Kidney (tissue), 14 donors: ENCODE results near the gene GTPBP10. TPM values are rescaled to one million over a fixed set of nuclear protein-coding genes. Genes with fewer than 3 reads are reported as not detected.

Experiments
- DNase-seq, 5 donors: peaks; one replicate each; pipeline ENCODE4 v3.0.0-alpha.2; 2013 to 2020
- FAIRE-seq: peaks from 2 replicates; lab custom pipeline; 2012; peaks lifted over from hg19 to GRCh38; lab: Jason Lieb, UNC
- H3K27ac ChIP-seq, 2 donors: one replicate each; pipeline ENCODE4 v1.7.0; 2013; ENCODE audit warnings: low read depth in 2 of 2, low read length in 2 of 2, inconsistent platforms in 1 of 2
- H3K27me3 ChIP-seq: one replicate; pipeline ENCODE4 v1.7.1; 2013; ENCODE audit warnings: low read length, inconsistent platforms; ENCODE audit not compliant: control insufficient read depth, insufficient read depth
- H3K36me3 ChIP-seq, 3 donors: one replicate each; pipeline versions ENCODE4 v1.7.0 to v1.7.1; 2013; ENCODE audit warnings: low read length in 3 of 3, control low read depth in 1 of 3, inconsistent platforms in 1 of 3; ENCODE audit not compliant: insufficient read depth in 3 of 3, control insufficient read depth in 2 of 3
- H3K4me1 ChIP-seq, 3 donors: one replicate each; pipeline versions ENCODE4 v1.7.0 to v1.7.1; 2013; ENCODE audit warnings: low read length in 3 of 3, inconsistent platforms in 1 of 3, low read depth in 1 of 3; ENCODE audit not compliant: control insufficient read depth in 2 of 3, insufficient read depth in 2 of 3
- H3K4me3 ChIP-seq, 3 donors: one replicate each; pipeline versions ENCODE4 v1.7.0 to v1.8.1; 2013; ENCODE audit warnings: low read length in 3 of 3, control low read depth in 1 of 3, inconsistent platforms in 1 of 3
- H3K9ac ChIP-seq, 3 donors: one replicate each; pipeline versions ENCODE4 v1.7.0 to v1.7.1; 2013; ENCODE audit warnings: low read length in 3 of 3, control low read depth in 1 of 3, inconsistent platforms in 1 of 3
- H3K9me3 ChIP-seq, 3 donors: one replicate each; pipeline versions ENCODE4 v1.7.0 to v1.7.1; 2013; ENCODE audit warnings: low read length in 3 of 3, control low read depth in 1 of 3, inconsistent platforms in 1 of 3; ENCODE audit not compliant: control insufficient read depth in 2 of 3, insufficient read depth in 1 of 3
- intact Hi-C: fragments of 100-400 bp; cut with DNase I; formaldehyde crosslinking; loops from one replicate; pipeline ENCODE4 v1.11.1; 2022
- polyA plus RNA-seq: library from polyadenylated mRNA; stranded (reverse); fragments of 350-450 nt; fragmentation: Illumina TruSeq; extraction: RNeasy Lipid Tissue Mini Kit (QIAGEN cat#74804); gene quantifications from one replicate; pipeline ENCODE4 v1.2.3, GENCODE V29; 2014; ENCODE audit warnings: low read depth, low replicate concordance; ENCODE audit not compliant: insufficient read depth
- total RNA-seq: library from RNA; stranded (reverse); fragmentation: NEBNext Ultra II Directional; extraction: Animal tissue kit (Norgen Biotek cat#: 25700); gene quantifications from one replicate; pipeline ENCODE4 v1.2.1, GENCODE V29; 2021
- TF ChIP-seq, protein P1 (sequence below): IDR thresholded peaks from 3 replicates; pipeline ENCODE4 v1.5.1; 2012; ENCODE audit warnings: mild to moderate bottlenecking, moderate library complexity, borderline replicate concordance; ENCODE audit not compliant: insufficient read depth; ENCODE audit errors: extremely low read depth
- donor health status: control.
- donor health status: control.
- donor health status: control.
- donor health status: control.
- donor health status: control.
- donor health status: DM: yes; HTN: yes; CAD: no.
- donor health status: Normal renal cell carcinoma (clear cell type).

Gene GTPBP10
- total and polyA plus RNA-seq, 2 donors from 2014 or later, result 15.2 to 31.8 TPM

DNA sequence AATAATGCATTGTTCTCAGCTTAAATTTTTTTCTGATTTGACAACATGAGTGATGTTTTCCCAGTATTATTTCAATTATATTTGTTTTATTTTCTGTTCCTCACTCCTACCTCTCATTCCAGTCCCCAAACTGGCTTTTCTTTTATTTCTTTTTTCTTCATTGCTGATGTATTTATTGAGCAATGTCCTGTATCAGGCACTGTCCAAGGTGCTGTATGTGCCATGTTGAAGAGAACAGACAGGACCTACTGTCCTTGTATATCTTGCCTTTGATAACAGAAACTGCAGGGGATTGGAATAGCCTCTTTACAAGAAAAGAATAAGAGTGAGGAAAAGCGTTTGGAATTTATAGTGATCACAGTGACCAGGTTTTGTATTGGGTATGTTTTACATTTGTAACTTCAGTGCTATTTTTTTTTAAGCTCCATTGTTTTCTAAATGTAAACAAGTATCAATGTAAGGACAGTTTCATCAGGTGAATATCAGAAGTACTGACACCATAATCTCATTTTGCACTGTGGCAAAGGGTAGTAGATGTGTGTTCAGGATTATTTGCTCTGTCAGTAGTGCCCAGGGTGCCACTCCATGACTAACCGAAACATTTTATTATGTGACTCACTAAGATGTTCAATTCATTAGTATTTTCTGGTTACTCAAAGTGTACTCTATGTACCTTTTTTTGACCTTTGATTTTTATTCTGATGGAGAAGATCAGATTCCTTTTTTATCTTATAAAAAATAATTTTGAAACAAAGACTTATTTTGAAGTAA lies 41.1 kb downstream of the GTPBP10 start:
- no peaks in the 10 kb centered on the region for H3K9me3 ChIP-seq
- no peak overlapping the region for H3K4me3 ChIP-seq
- DNase-seq (no peak), FAIRE-seq (peak; percentile 49)
- H3K27me3 ChIP-seq, result no peaks in the 10 kb centered on the region
- H3K9ac ChIP-seq, result no peak overlapping the region
- intact Hi-C loops, result no loop called here
- H3K36me3 ChIP-seq, result peaks cover 6 to 14% (median 7%) of the 10 kb centered on the region in 3 donors
- TF ChIP-seq, protein P1, sequence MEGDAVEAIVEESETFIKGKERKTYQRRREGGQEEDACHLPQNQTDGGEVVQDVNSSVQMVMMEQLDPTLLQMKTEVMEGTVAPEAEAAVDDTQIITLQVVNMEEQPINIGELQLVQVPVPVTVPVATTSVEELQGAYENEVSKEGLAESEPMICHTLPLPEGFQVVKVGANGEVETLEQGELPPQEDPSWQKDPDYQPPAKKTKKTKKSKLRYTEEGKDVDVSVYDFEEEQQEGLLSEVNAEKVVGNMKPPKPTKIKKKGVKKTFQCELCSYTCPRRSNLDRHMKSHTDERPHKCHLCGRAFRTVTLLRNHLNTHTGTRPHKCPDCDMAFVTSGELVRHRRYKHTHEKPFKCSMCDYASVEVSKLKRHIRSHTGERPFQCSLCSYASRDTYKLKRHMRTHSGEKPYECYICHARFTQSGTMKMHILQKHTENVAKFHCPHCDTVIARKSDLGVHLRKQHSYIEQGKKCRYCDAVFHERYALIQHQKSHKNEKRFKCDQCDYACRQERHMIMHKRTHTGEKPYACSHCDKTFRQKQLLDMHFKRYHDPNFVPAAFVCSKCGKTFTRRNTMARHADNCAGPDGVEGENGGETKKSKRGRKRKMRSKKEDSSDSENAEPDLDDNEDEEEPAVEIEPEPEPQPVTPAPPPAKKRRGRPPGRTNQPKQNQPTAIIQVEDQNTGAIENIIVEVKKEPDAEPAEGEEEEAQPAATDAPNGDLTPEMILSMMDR, result no peak
- no peak overlapping the region for H3K27ac ChIP-seq
- H3K4me1 ChIP-seq, result no peaks in the 10 kb centered on the region

DNA sequence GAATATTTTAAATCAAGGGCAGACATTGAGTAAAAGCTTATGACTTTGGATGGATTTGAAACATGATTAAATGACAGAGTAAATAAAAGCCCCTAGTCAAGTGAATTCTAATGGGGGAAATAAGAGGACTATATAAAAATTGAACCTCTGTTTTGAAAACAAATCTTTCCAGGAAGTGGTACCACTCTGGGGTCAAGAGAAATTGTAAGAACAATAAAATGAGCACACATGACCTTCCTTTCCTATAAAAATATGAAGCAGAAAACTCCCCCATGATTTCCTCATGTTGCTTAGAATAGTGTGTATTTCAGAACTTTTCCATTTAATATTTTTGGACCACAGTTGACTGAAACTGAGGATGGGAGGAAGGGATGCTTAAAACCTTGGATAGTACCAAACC lies 44.4 kb downstream of the GTPBP10 start:
- TF ChIP-seq, protein P1, result no peak
- Histone ChIP-seq H3K27me3 (no peaks in the 10 kb centered on the region), H3K9me3 (no peaks in the 10 kb centered on the region), H3K9ac (no peak overlapping the region), H3K4me3 (no peak overlapping the region), H3K36me3 (no peaks in the 10 kb centered on the region), H3K4me1 (no peaks in the 10 kb centered on the region), H3K27ac (no peak overlapping the region)
- no peak for DNase-seq
- intact Hi-C loops, result no loop called here
- no peak for FAIRE-seq

DNA sequence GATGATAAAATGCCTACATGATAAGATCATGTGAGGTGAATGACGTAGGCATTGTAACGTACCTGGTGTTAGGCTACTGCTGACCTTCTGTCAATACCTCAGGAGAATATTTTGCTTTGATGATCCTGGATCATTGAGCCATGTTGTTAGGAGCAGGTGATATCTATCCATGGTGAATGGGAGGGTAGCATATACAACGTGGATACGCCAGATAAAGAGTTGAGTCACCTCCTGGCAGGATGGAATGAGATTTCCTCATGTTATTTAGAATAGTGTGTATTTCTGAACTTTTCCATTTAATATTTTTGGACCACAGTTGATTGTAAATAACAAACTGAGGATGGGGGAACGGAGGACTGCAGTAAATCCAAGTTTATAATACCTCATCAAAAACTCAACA lies 45.0 kb downstream of the GTPBP10 start:
- H3K9ac ChIP-seq, result no peak overlapping the region
- H3K27me3 ChIP-seq, result no peaks in the 10 kb centered on the region
- intact Hi-C loops, result no loop called here
- FAIRE-seq, result no peak
- H3K4me1 ChIP-seq, result no peaks in the 10 kb centered on the region
- no peak for DNase-seq
- H3K4me3 ChIP-seq, result no peak overlapping the region
- TF ChIP-seq, protein P1, result no peak
- H3K36me3 ChIP-seq, result no peaks in the 10 kb centered on the region
- H3K9me3 ChIP-seq, result no peaks in the 10 kb centered on the region
- H3K27ac ChIP-seq, result no peak overlapping the region

DNA sequence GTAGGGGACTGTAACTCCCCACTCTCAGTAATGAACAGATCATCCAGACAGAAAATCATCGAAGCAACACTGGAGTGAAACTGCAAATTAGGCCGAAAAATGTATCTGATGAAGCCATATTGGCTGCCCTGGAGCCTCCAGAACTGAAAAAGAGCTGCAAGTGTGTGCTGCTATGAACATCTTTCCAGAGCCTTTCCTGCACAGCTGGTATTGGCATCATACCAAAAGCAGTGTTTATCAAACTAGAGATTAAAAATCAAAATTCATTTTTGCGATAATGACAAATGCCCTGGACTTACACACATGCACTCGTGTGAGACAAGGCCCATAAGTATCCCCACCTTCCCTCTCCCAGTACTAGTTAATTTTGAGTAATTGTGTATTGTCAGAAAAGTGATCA lies 49.9 kb downstream of the GTPBP10 start:
- H3K27ac ChIP-seq, result no peak overlapping the region
- intact Hi-C loops, result no loop called here
- no peaks in the 10 kb centered on the region for H3K27me3 ChIP-seq
- DNase-seq, result no peak
- TF ChIP-seq, protein P1, result no peak
- H3K4me1 ChIP-seq, result no peaks in the 10 kb centered on the region
- no peaks in the 10 kb centered on the region for H3K36me3 ChIP-seq
- H3K9ac ChIP-seq, result no peak overlapping the region
- FAIRE-seq, result no peak
- H3K9me3 ChIP-seq, result no peaks in the 10 kb centered on the region
- H3K4me3 ChIP-seq, result no peak overlapping the region
